ENCODE results near the gene SH2D1B. TPM values are rescaled to one million over a fixed set of nuclear protein-coding genes. Genes with fewer than 3 reads are reported as not detected.

Gene SH2D1B
- total RNA-seq, 1 experiment from 2014 or later = 0.34 TPM

- ChIA-PET CTCF (no interaction called here), POLR2A (ENCODE audit: low non-redundant PET) (interaction anchor here (0.5 kb wide), 1 partner anchor 9 kb away, joined by 18 read pairs; no protein-coding TSS in a partner anchor)
- Histone ChIP-seq H3K9me3 (ENCODE audit: low read depth, low read length, poor library complexity, severe bottlenecking) (no peaks in the 10 kb centered on the region), H3K27ac (ENCODE audit: low read depth, low read length, poor library complexity, severe bottlenecking) (no peak overlapping the region), H3K27me3 (replicated peaks; ENCODE audit: insufficient read depth, low read depth, low read length, poor library complexity) (no peaks in the 10 kb centered on the region), H3K36me3 (ENCODE audit: insufficient read depth, low read length, poor library complexity, severe bottlenecking) (no peaks in the 10 kb centered on the region), H3K4me1 (ENCODE audit: insufficient read depth, low read length, poor library complexity, severe bottlenecking) (no peaks in the 10 kb centered on the region), H3K4me3 (ENCODE audit: low read depth, low read length, poor library complexity, severe bottlenecking) (no peak overlapping the region)
- no TSS peak for BruUV-seq (replicated peaks)
- intact Hi-C loops (cut with micrococcal nuclease; ENCODE audit: unreplicated experiment) = no loop called here
- no peak for DNase-seq (ENCODE audit: low spot score)
- TF ChIP-seq CTCF (conservative IDR thresholded peaks at IDR 0.05; ENCODE audit: low read depth, low read length) (no peak), EZH2 (IDR thresholded peaks at IDR 0.05; ENCODE audit: borderline replicate concordance, low read depth, low read length, poor library complexity, severe bottlenecking) (no peak)
Observed at GRCh38 chr1:162368451-162368850, 43.5 kb downstream of the SH2D1B start.

DNA sequence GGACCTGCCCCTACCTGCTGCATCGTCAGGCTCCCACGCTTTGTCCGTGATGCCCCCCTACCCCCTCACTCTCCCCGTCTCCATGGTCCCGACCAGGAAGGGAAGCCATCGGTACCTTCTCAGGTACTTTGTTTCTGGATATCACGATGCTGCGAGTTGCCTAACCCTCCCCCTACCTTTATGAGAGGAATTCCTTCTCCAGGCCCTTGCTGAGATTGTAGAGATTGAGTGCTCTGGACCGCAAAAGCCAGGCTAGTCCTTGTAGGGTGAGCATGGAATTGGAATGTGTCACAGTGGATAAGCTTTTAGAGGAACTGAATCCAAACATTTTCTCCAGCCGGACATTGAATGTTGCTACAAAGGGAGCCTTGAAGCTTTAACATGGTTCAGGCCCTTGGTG, 44.2 kb downstream of the SH2D1B start:
- DNase-seq (ENCODE audit: low spot score) = no peak
- Histone ChIP-seq H3K9me3 (ENCODE audit: low read depth, low read length, poor library complexity, severe bottlenecking) (no peaks in the 10 kb centered on the region), H3K36me3 (ENCODE audit: insufficient read depth, low read length, poor library complexity, severe bottlenecking) (no peaks in the 10 kb centered on the region), H3K27ac (ENCODE audit: low read depth, low read length, poor library complexity, severe bottlenecking) (no peak overlapping the region), H3K27me3 (replicated peaks; ENCODE audit: insufficient read depth, low read depth, low read length, poor library complexity) (no peaks in the 10 kb centered on the region), H3K4me3 (ENCODE audit: low read depth, low read length, poor library complexity, severe bottlenecking) (no peak overlapping the region), H3K4me1 (ENCODE audit: insufficient read depth, low read length, poor library complexity, severe bottlenecking) (no peaks in the 10 kb centered on the region)
- POLR2A ChIA-PET (ENCODE audit: low non-redundant PET) = no interaction called here
- CTCF ChIA-PET = no interaction called here
- TF ChIP-seq CTCF (conservative IDR thresholded peaks at IDR 0.05; ENCODE audit: low read depth, low read length) = no peak
- no peak for TF ChIP-seq EZH2 (IDR thresholded peaks at IDR 0.05; ENCODE audit: borderline replicate concordance, low read depth, low read length, poor library complexity, severe bottlenecking)
- intact Hi-C loops (cut with micrococcal nuclease; ENCODE audit: unreplicated experiment) = no loop called here
- BruUV-seq (replicated peaks) = no TSS peak

GRCh38 chr1:162367073-162367472, 44.9 kb downstream of the SH2D1B start:
- no TSS peak for BruUV-seq (replicated peaks)
- H3K9me3 ChIP-seq (ENCODE audit: low read depth, low read length, poor library complexity, severe bottlenecking) = no peaks in the 10 kb centered on the region
- TF ChIP-seq CTCF (conservative IDR thresholded peaks at IDR 0.05; ENCODE audit: low read depth, low read length) (no peak), EZH2 (IDR thresholded peaks at IDR 0.05; ENCODE audit: borderline replicate concordance, low read depth, low read length, poor library complexity, severe bottlenecking) (no peak)
- no peaks in the 10 kb centered on the region for H3K36me3 ChIP-seq (ENCODE audit: insufficient read depth, low read length, poor library complexity, severe bottlenecking)
- H3K4me3 ChIP-seq (ENCODE audit: low read depth, low read length, poor library complexity, severe bottlenecking) = no peak overlapping the region
- CTCF ChIA-PET = no interaction called here
- no peak for DNase-seq (ENCODE audit: low spot score)
- no peaks in the 10 kb centered on the region for H3K27me3 ChIP-seq (replicated peaks; ENCODE audit: insufficient read depth, low read depth, low read length, poor library complexity)
- intact Hi-C loops (cut with micrococcal nuclease; ENCODE audit: unreplicated experiment) = no loop called here
- H3K27ac ChIP-seq (ENCODE audit: low read depth, low read length, poor library complexity, severe bottlenecking) = no peak overlapping the region
- no peaks in the 10 kb centered on the region for H3K4me1 ChIP-seq (ENCODE audit: insufficient read depth, low read length, poor library complexity, severe bottlenecking)
- POLR2A ChIA-PET (ENCODE audit: low non-redundant PET) = no interaction called here
